B cell (primary cell): ENCODE results near the gene RNPEPL1. TPM values are rescaled to one million over a fixed set of nuclear protein-coding genes. Genes with fewer than 3 reads are reported as not detected.
A peak's percentile ranks its signal among the peaks of the same experiment; 100 is the strongest.

ENCODE experiments used
- ATAC-seq: fragments of 200-7000 bp; cut with Tn5 transposase; one replicate; pipeline ENCODE4 v1.10.0; 2021; ENCODE audit warnings: low read depth, mild to moderate bottlenecking, moderate number of reproducible peaks, moderate library complexity
- CTCF ChIA-PET: fragments of 350-600 bp; sonication (Branson Sonifier 250); formaldehyde crosslinking; loops from one replicate; lab custom pipeline; 2021; ENCODE audit warnings: antibody characterized with exemption, inconsistent platforms; lab: Charles Lee
- POLR2A ChIA-PET: fragments of 350-600 bp; sonication (Branson Sonifier 250); formaldehyde crosslinking; loops from one replicate; lab custom pipeline; 2021; ENCODE audit warnings: antibody characterized with exemption; lab: Charles Lee
- DNase-seq: peaks from one replicate; pipeline ENCODE4 v3.0.0; 2013
- H2AFZ ChIP-seq: 2 replicates; pipeline ENCODE4 v1.6.1; 2012; ENCODE audit warnings: mild to moderate bottlenecking, low read depth, low read length; ENCODE audit not compliant: insufficient read depth, poor library complexity, severe bottlenecking
- H3K27ac ChIP-seq, 2 donors: 1 replicate in 1 of 2; 2 replicates in 1 of 2; pipeline ENCODE4 v1.5.1; 2012 to 2013; ENCODE audit warnings: low read length in 2 of 2, mild to moderate bottlenecking in 2 of 2, moderate library complexity in 1 of 2
- H3K27me3 ChIP-seq, 4 experiments: fragments of 200-600 bp in 1 of 4; sonication (generic) in 1 of 4; replicated peaks in 1 of 4; 1 replicate in 2 of 4; 2 replicates in 2 of 4; pipeline versions ENCODE4 v1.6.1 to v1.7.0; 2013 to 2016; ENCODE audit warnings: low read length in 3 of 4, mild to moderate bottlenecking in 2 of 4, mixed read lengths in 1 of 4, moderate library complexity in 1 of 4; ENCODE audit not compliant: insufficient read depth in 4 of 4, control insufficient read depth in 3 of 4; ENCODE audit errors: control extremely low read depth in 1 of 4
- H3K36me3 ChIP-seq, 2 experiments: replicated peaks in 1 of 2; 1 replicate in 1 of 2; 2 replicates in 1 of 2; pipeline versions ENCODE4 v1.6.1 to v1.7.1; 2013; ENCODE audit warnings: low read length in 1 of 2; ENCODE audit not compliant: insufficient read depth in 2 of 2, control insufficient read depth in 1 of 2; ENCODE audit errors: control extremely low read depth in 1 of 2, extremely low read depth in 1 of 2
- H3K4me1 ChIP-seq, 2 donors: fragments of 200-600 bp in 1 of 2; sonication (generic) in 1 of 2; 1 replicate in 1 of 2; 2 replicates in 1 of 2; pipeline versions ENCODE4 v1.5.1 to v1.6.1; 2013 to 2017; ENCODE audit warnings: low read length in 2 of 2; ENCODE audit not compliant: control insufficient read depth in 2 of 2, insufficient read depth in 2 of 2
- H3K4me2 ChIP-seq: replicated peaks from 2 replicates; pipeline ENCODE3; 2012; ENCODE audit warnings: mild to moderate bottlenecking, low read depth, low read length; ENCODE audit not compliant: poor library complexity, severe bottlenecking
- H3K4me3 ChIP-seq, 5 experiments: fragments of 200-600 bp in 1 of 5; sonication (generic) in 1 of 5; 1 replicate in 3 of 5; 2 replicates in 2 of 5; pipeline versions ENCODE4 v1.5.1 to v1.7.0; 2011 to 2016; ENCODE audit warnings: low read length in 4 of 5, mild to moderate bottlenecking in 4 of 5, low read depth in 2 of 5, control low read depth in 1 of 5, moderate library complexity in 1 of 5; ENCODE audit not compliant: insufficient read depth in 1 of 5; ENCODE audit errors: control extremely low read depth in 1 of 5, extremely low read depth in 1 of 5
- H3K79me2 ChIP-seq: fragments of 200-600 bp; sonication (generic); one replicate; pipeline ENCODE4 v1.6.0; 2016; ENCODE audit warnings: low read length; ENCODE audit not compliant: control insufficient read depth, insufficient read depth
- H3K9ac ChIP-seq: fragments of 200-600 bp; sonication (generic); 2 replicates; pipeline ENCODE4 v1.6.1; 2017; ENCODE audit warnings: mild to moderate bottlenecking, low read length, moderate library complexity
- H3K9me3 ChIP-seq, 3 donors: one replicate each; pipeline versions ENCODE4 v1.6.1 to v1.7.1; 2013; ENCODE audit warnings: low read length in 2 of 3; ENCODE audit not compliant: control insufficient read depth in 2 of 3, insufficient read depth in 1 of 3; ENCODE audit errors: control extremely low read depth in 1 of 3
- H4K20me1 ChIP-seq: 2 replicates; pipeline ENCODE4 v1.6.0; 2012; ENCODE audit warnings: mild to moderate bottlenecking, low read length; ENCODE audit not compliant: insufficient read depth, control insufficient read depth, poor library complexity, severe bottlenecking
- H3K27ac Mint-ChIP-seq: one replicate; pipeline ENCODE4 v1.8.0; 2021; ENCODE audit warnings: mixed read lengths
- H3K27me3 Mint-ChIP-seq: one replicate; pipeline ENCODE4 v1.8.0; 2021; ENCODE audit warnings: mixed read lengths
- H3K4me1 Mint-ChIP-seq: one replicate; pipeline ENCODE4 v1.8.0; 2021; ENCODE audit warnings: mixed read lengths
- H3K4me3 Mint-ChIP-seq: one replicate; pipeline ENCODE4 v1.8.0; 2021; ENCODE audit warnings: mixed read lengths
- H3K9me3 Mint-ChIP-seq: one replicate; pipeline ENCODE4 v1.8.0; 2022; ENCODE audit warnings: mixed read lengths; ENCODE audit not compliant: insufficient read depth
- CTCF ChIP-seq: fragments of 200-600 bp; IDR thresholded peaks from one replicate; pipeline ENCODE4 v1.8.0; 2022; ENCODE audit warnings: antibody characterized with exemption, mild to moderate bottlenecking
- EZH2 ChIP-seq: IDR thresholded peaks from 2 replicates; pipeline ENCODE4 v1.6.1; 2012; ENCODE audit warnings: borderline replicate concordance, low read depth, mild to moderate bottlenecking, moderate library complexity, low read length; ENCODE audit not compliant: insufficient read depth, poor library complexity, severe bottlenecking
- WGBS: methylation state at CpG from one replicate; pipeline ENCODE4 v1.1.5; 2013; ENCODE audit warnings: missing lambda C conversion rate; ENCODE audit not compliant: insufficient coverage; 5-methylcytosine and 5-hydroxymethylcytosine counted together
- intact Hi-C: fragments of 100-400 bp; cut with micrococcal nuclease; formaldehyde crosslinking; loops from one replicate; pipeline ENCODE4 v1.10.0; 2022
- polyA plus RNA-seq: library from polyadenylated mRNA; depleted of rRNA; stranded (reverse); fragments of >200 nt; gene quantifications from 2 replicates; pipeline ENCODE4 v1.2.3, GENCODE V29; 2012
- total RNA-seq, 2 donors: library from RNA; stranded (reverse); fragments of 120-200 nt in 1 of 2; gene quantifications; 1 replicate in 1 of 2; 2 replicates in 1 of 2; pipeline versions ENCODE4 v1.2.3 to v1.2.4, GENCODE V29; 2013 to 2022

Gene RNPEPL1
- total and polyA plus RNA-seq, 2 donors (not counting 1 experiment from before 2014, with no cell fraction given): 103 to 109 TPM

DNA sequence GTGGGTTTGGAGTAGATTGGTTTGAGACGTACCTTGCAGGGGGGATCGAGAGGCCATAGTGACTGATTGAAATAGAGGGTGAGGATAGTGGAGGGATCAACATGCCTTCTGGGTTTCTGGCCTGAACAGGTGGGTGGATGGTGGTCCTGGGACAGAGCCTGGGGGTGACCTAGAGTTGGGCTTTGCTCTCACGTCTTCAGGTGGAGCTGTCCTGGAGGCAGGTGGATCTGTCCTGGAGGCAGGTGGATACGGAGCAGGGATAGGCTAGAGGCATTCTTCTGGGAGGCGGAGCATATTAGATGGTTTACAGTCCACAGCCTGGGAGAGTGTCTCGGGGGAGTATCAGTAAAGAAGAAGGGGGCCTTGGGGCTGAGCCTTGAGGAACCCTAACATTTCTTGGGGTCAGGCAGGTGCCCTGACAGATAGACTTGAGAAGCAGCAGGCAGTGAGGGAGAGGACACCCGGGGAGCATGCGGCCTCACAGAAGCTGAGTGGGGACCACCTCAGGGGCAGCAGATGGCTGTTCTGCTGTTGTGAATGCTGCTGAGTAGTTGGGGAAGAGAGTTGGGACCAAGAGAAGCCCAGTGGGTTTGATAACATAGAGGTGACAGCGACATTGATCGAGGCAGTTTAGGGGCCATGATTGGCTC, 19.8 kb downstream of the RNPEPL1 start:
- H3K27ac ChIP-seq: no peak overlapping the region
- H3K4me3 ChIP-seq: peak overlapping the region in 1 of 5 experiments; percentile 93
- intact Hi-C loops: no loop called here
- 94% methylated on average over 10 of the region's 10 CpGs for WGBS
- peaks cover 86% of the 10 kb centered on the region for H4K20me1 ChIP-seq
- H3K4me1 Mint-ChIP-seq: peaks cover 42% of the 10 kb centered on the region
- H3K9me3 ChIP-seq: no peaks in the 10 kb centered on the region
- H3K4me2 ChIP-seq: peak overlapping the region; percentile 94
- ChIA-PET CTCF (interaction anchor here (2.3 to 7.2 kb wide), 3 partner anchors 24 to 74 kb away, joined by 12 to 126 read pairs (median 25); partner anchors contain the start of genes ANKMY1 and DUSP28), POLR2A (interaction anchor here (3.7 kb wide), 1 partner anchor 28 kb away, joined by 59 read pairs; the partner anchor contains the start of gene DUSP28)
- H3K27me3 Mint-ChIP-seq: no peaks in the 10 kb centered on the region
- H3K9me3 Mint-ChIP-seq: no peaks in the 10 kb centered on the region
- H3K79me2 ChIP-seq: peaks cover 94% of the 10 kb centered on the region
- DNase-seq (no peak), ATAC-seq (no peak)
- no peak overlapping the region for H3K9ac ChIP-seq
- H3K27ac Mint-ChIP-seq: peak overlapping the region; percentile 8
- H3K4me1 ChIP-seq: peaks cover 32 to 40% of the 10 kb centered on the region in 2 donors
- no peaks in the 10 kb centered on the region for H3K27me3 ChIP-seq
- H2AFZ ChIP-seq: no peak overlapping the region
- H3K36me3 ChIP-seq: peaks cover 0 to 22% of the 10 kb centered on the region in 2 experiments
- H3K4me3 Mint-ChIP-seq: peak overlapping the region; percentile 93
- TF ChIP-seq EZH2: no peak
- no peak for TF ChIP-seq CTCF

- Histone ChIP-seq H3K79me2 (peaks cover 94% of the 10 kb centered on the region), H2AFZ (no peak overlapping the region), H3K9ac (no peak overlapping the region), H3K27me3 (no peaks in the 10 kb centered on the region), H3K4me1 (peaks cover 32 to 37% of the 10 kb centered on the region in 2 donors), H3K4me3 (no peak overlapping the region), H4K20me1 (peaks cover 86% of the 10 kb centered on the region), H3K36me3 (peaks cover 0 to 22% of the 10 kb centered on the region in 2 experiments), H3K9me3 (no peaks in the 10 kb centered on the region), H3K27ac (no peak overlapping the region), H3K4me2 (peak overlapping the region; percentile 94)
- ATAC-seq: no peak
- WGBS: 98% methylated on average over 4 of the region's 4 CpGs
- TF ChIP-seq CTCF (no peak), EZH2 (no peak)
- Mint-ChIP-seq H3K27me3 (no peaks in the 10 kb centered on the region), H3K4me3 (peak overlapping the region; percentile 93), H3K27ac (no peak overlapping the region), H3K9me3 (no peaks in the 10 kb centered on the region), H3K4me1 (peaks cover 39% of the 10 kb centered on the region)
- ChIA-PET CTCF (interaction anchor here (7.2 kb wide), 1 partner anchor 25 kb away, joined by 126 read pairs; the partner anchor contains the start of gene DUSP28), POLR2A (interaction anchor here (3.7 kb wide), 1 partner anchor 28 kb away, joined by 59 read pairs; the partner anchor contains the start of gene DUSP28)
- no peak for DNase-seq
- intact Hi-C loops: no loop called here
Observed at GRCh38 chr2:240588669-240589068, 20.4 kb downstream of the RNPEPL1 start.
